Mucosa of stomach (tissue), 1 donor: ENCODE data around the gene EDNRA.
A peak's percentile ranks its signal among the peaks of the same experiment; 100 is the strongest.
"Not testable (repeated sequence)": the region's sequence is repeated elsewhere in the genome, so short reads cannot be mapped to it uniquely, and the experiment has no call there.

Experiments used
- H3K27me3 ChIP-seq: one replicate; pipeline ENCODE4 v1.7.0; 2013; ENCODE audit warnings: mild to moderate bottlenecking, low read length; ENCODE audit not compliant: control insufficient read depth, insufficient read depth
- H3K36me3 ChIP-seq: one replicate; pipeline ENCODE4 v1.7.0; 2013; ENCODE audit warnings: low read length; ENCODE audit not compliant: control insufficient read depth, insufficient read depth
- H3K4me1 ChIP-seq: one replicate; pipeline ENCODE4 v1.7.0; 2013; ENCODE audit warnings: mild to moderate bottlenecking, low read length; ENCODE audit not compliant: control insufficient read depth, insufficient read depth
- H3K4me3 ChIP-seq: one replicate; pipeline ENCODE4 v1.7.0; 2013; ENCODE audit warnings: low read length
- H3K9ac ChIP-seq: one replicate; pipeline ENCODE4 v1.7.0; 2013; ENCODE audit warnings: mild to moderate bottlenecking, low read length, moderate library complexity
- H3K9me3 ChIP-seq: one replicate; pipeline ENCODE4 v1.7.0; 2013; ENCODE audit warnings: mild to moderate bottlenecking, low read length, moderate library complexity; ENCODE audit not compliant: control insufficient read depth
- donor health status: Pancreatic carcinoma.

The EDNRA gene

DNA sequence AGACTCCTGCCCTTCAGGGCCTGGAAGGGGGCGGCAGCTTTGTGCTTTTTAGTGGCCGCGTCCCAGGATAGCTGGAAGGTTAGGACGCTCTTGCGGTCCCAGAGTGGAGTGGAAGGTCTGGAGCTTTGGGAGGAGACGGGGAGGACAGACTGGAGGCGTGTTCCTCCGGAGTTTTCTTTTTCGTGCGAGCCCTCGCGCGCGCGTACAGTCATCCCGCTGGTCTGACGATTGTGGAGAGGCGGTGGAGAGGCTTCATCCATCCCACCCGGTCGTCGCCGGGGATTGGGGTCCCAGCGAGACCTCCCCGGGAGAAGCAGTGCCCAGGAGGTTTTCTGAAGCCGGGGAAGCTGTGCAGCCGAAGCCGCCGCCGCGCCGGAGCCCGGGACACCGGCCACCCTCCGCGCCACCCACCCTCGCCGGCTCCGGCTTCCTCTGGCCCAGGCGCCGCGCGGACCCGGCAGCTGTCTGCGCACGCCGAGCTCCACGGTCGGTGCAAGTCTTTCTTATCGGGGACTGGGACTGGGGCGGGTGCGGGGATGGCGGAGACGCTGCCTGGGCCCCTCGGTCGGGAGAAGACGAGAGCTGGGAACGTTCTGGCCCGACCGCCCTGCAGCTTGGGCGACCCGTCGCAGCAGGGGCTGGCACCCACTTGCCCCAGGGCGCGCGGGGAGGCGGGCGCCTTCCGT lies at the start of gene EDNRA:
TSS of gene EDNRA (plus strand) at position 207 of the 686 bp plus-strand sequence. CDS start 4,585 bp downstream, outside the sequence.
- Histone ChIP-seq H3K27me3 (peaks cover 31% of the 10 kb centered on the region), H3K36me3 (no peaks in the 10 kb centered on the region), H3K9me3 (no peaks in the 10 kb centered on the region), H3K4me3 (no peak within 1 kb of the TSS), H3K4me1 (no peaks in the 10 kb centered on the region), H3K9ac (peak within 1 kb of the TSS; percentile 10)

- not testable (repeated sequence) for H3K9me3 ChIP-seq, H3K36me3 ChIP-seq, H3K4me3 ChIP-seq, H3K4me1 ChIP-seq, H3K27me3 ChIP-seq, H3K9ac ChIP-seq
Observed at GRCh38 chr4:147434370-147434769, 46.5 kb upstream of the EDNRA start.

DNA sequence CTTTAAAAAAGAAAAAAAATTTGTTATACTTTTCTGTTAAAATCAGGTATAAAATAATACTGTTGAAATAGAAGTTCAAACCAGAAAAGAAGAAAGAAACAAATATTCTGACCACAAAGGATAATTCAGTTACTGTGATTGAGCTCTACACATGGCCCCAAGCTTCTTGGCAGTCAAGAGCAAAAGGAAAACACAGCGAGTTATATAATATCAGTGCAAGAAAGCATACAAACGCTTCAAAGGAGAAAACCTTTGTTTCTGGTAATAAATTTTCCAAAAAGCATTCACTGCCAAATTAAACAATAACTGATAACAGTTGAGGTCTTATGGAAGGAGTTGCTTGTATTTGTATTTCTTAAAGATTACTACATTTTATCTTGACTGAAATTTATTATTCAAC lies 40.5 kb upstream of the EDNRA start:
- no peak overlapping the region for H3K4me3 ChIP-seq
- no peak overlapping the region for H3K9ac ChIP-seq
- no peaks in the 10 kb centered on the region for H3K4me1 ChIP-seq
- no peaks in the 10 kb centered on the region for H3K36me3 ChIP-seq
- H3K9me3 ChIP-seq: no peaks in the 10 kb centered on the region
- no peaks in the 10 kb centered on the region for H3K27me3 ChIP-seq

- H3K9me3 ChIP-seq: no peaks in the 10 kb centered on the region
Observed at GRCh38 chr4:147447786-147448185, 33.1 kb upstream of the EDNRA start.

GRCh38 chr4:147453561-147454141 lies 27.2 kb upstream of the EDNRA start:
- H3K4me3 ChIP-seq: no peak overlapping the region
- H3K4me1 ChIP-seq: no peaks in the 10 kb centered on the region
- no peak overlapping the region for H3K9ac ChIP-seq

More at GRCh38 chr4:147447786-147448185, 33.1 kb upstream of the EDNRA start:
- no peak overlapping the region for H3K4me3 ChIP-seq
- H3K27me3 ChIP-seq: no peaks in the 10 kb centered on the region
- no peak overlapping the region for H3K9ac ChIP-seq
- H3K36me3 ChIP-seq: no peaks in the 10 kb centered on the region
- no peaks in the 10 kb centered on the region for H3K4me1 ChIP-seq

GRCh38 chr4:147456706-147457105 lies 24.2 kb upstream of the EDNRA start:
- H3K27me3 ChIP-seq: no peaks in the 10 kb centered on the region
- H3K9ac ChIP-seq: no peak overlapping the region
- no peaks in the 10 kb centered on the region for H3K4me1 ChIP-seq
- no peaks in the 10 kb centered on the region for H3K36me3 ChIP-seq
- H3K9me3 ChIP-seq: no peaks in the 10 kb centered on the region
- no peak overlapping the region for H3K4me3 ChIP-seq

More at GRCh38 chr4:147453561-147454141, 27.2 kb upstream of the EDNRA start:
- Histone ChIP-seq H3K36me3 (no peaks in the 10 kb centered on the region), H3K9me3 (no peaks in the 10 kb centered on the region), H3K27me3 (no peaks in the 10 kb centered on the region)

DNA sequence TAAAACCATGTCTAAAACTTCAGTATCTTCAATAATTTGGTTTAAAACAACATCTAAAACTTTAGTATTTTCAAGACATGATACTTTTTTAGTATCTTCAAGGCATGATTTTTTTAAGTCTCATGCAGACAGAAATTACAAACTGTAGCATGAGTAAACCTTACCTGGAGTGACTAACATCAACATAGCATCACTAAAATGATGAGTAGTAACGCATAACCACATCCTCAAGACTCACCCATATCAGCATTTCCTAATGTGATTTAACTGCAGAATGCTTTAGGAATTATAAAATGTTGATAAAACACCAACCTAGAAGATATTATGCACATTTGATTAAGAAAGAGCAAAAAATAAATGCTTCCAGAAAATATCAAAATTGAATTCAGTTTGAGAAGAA lies 19.7 kb upstream of the EDNRA start:
- no peaks in the 10 kb centered on the region for H3K27me3 ChIP-seq
- no peak overlapping the region for H3K9ac ChIP-seq
- no peaks in the 10 kb centered on the region for H3K9me3 ChIP-seq
- no peaks in the 10 kb centered on the region for H3K36me3 ChIP-seq
- no peak overlapping the region for H3K4me3 ChIP-seq
- H3K4me1 ChIP-seq: no peaks in the 10 kb centered on the region

GRCh38 chr4:147463065-147463464 lies 17.8 kb upstream of the EDNRA start:
- Histone ChIP-seq H3K9me3 (no peaks in the 10 kb centered on the region), H3K36me3 (no peaks in the 10 kb centered on the region), H3K4me3 (no peak overlapping the region), H3K27me3 (no peaks in the 10 kb centered on the region), H3K4me1 (no peaks in the 10 kb centered on the region), H3K9ac (no peak overlapping the region)

GRCh38 chr4:147465461-147465860 lies 15.4 kb upstream of the EDNRA start:
- H3K27me3 ChIP-seq: no peaks in the 10 kb centered on the region
- no peak overlapping the region for H3K4me3 ChIP-seq
- H3K9me3 ChIP-seq: no peaks in the 10 kb centered on the region
- H3K36me3 ChIP-seq: no peaks in the 10 kb centered on the region
- no peaks in the 10 kb centered on the region for H3K4me1 ChIP-seq
- no peak overlapping the region for H3K9ac ChIP-seq

DNA sequence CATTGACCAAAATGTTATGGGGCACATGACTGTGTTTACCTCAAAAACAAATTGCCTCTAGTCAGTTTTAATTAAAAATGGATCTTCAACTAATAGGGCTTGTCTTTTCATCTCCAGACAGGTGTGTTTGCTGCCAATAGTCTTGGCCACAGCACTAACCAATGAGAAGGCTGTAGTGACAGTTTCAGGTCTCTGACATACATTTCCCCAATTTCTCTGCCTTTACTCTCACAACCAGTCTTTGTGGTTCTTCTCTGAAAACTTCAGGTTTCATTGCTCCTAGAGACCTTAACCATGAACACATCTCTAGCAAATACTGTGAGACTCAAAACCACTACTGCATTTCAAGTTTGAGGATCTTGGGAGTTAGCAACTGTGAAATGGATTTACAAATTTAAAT lies 3.5 kb upstream of the EDNRA start:
- Histone ChIP-seq H3K4me1 (no peaks in the 10 kb centered on the region), H3K9me3 (no peaks in the 10 kb centered on the region), H3K4me3 (no peak overlapping the region), H3K27me3 (peaks cover 24% of the 10 kb centered on the region), H3K36me3 (no peaks in the 10 kb centered on the region), H3K9ac (no peak overlapping the region)

DNA sequence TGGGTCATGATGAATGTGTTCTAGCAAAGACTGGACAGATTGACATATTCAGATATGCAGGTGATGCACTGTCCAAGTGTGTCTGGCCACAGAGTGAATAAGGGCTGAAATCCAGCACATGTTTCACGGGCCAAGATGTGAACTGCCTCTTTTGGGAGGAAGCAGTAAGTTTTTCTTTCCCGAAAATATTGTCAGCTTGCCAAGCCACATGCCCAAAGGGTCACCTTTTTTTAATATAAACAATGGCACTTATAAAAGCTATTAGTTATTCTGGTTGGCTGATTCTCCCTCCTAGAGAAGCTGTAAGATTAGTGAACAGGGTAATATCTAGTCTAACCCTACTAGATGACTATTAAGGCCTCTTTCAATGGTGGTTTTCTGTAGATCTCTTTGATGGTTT lies 1.5 kb upstream of the EDNRA start:
- Histone ChIP-seq H3K27me3 (peaks cover 31% of the 10 kb centered on the region), H3K9me3 (no peaks in the 10 kb centered on the region), H3K4me3 (no peak overlapping the region), H3K4me1 (no peaks in the 10 kb centered on the region), H3K9ac (no peak overlapping the region), H3K36me3 (no peaks in the 10 kb centered on the region)

GRCh38 chr4:147479786-147480185 lies 1.1 kb upstream of the EDNRA start:
- H3K4me3 ChIP-seq: no peak overlapping the region

More at GRCh38 chr4:147479786-147480185, 1.1 kb upstream of the EDNRA start:
- H3K4me1 ChIP-seq: no peaks in the 10 kb centered on the region
- no peak overlapping the region for H3K9ac ChIP-seq
- no peaks in the 10 kb centered on the region for H3K36me3 ChIP-seq
- peaks cover 31% of the 10 kb centered on the region for H3K27me3 ChIP-seq
- H3K9me3 ChIP-seq: no peaks in the 10 kb centered on the region
